Stimulated activated CD8-positive, alpha-beta memory T cell treated with anti-CD3 and anti-CD28 coated beads, Interleukin-15, amount 100 ng/mL, for 4 hours (primary cell): ENCODE data around the gene NAA15.
"Not testable (repeated sequence)": the region's sequence is repeated elsewhere in the genome, so short reads cannot be mapped to it uniquely, and the experiment has no call there.

Experiments used
- DNase-seq, 2 donors: peaks; one replicate each; pipeline ENCODE4 v3.0.0-alpha.2; 2020; ENCODE audit warnings: low read depth in 2 of 2

Gene NAA15

DNA sequence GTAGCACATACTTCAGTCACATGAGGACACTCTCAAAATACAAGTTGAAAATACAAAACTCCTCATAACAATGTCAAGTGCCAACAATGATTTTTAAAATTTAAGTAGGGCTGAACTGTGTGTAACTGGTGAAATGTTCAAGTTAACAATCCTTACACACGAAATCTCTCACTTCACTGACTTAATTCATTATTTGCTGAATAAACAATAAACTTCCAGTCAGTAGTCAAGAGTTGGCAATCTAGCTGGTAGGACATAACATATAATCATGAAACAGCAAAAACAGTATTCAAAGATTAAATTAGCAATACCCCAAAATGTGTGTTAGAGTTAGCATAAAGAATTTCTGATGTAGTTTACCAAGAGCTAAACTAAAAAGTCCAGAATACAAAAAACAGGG is 150.7 kb downstream of the NAA15 start:
- no peak for DNase-seq

DNA sequence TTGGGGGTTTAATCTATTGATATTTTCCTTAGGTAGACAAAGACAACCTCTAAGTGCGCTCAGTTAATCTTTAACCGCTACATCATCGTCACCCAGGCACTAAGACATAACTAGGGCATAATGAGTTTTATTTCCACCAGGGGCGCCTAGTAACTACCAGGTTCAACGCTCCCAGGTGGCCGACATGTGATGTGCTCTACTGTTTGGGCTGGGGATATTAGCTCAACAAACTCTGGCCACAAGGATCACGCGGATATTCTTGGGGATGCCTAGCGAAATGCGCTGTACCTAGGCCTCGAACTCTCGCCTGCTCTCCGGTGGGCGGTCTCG is 151.7 kb downstream of the NAA15 start:
- DNase-seq, result peak in 1 of 2 donors; percentile 42

DNA sequence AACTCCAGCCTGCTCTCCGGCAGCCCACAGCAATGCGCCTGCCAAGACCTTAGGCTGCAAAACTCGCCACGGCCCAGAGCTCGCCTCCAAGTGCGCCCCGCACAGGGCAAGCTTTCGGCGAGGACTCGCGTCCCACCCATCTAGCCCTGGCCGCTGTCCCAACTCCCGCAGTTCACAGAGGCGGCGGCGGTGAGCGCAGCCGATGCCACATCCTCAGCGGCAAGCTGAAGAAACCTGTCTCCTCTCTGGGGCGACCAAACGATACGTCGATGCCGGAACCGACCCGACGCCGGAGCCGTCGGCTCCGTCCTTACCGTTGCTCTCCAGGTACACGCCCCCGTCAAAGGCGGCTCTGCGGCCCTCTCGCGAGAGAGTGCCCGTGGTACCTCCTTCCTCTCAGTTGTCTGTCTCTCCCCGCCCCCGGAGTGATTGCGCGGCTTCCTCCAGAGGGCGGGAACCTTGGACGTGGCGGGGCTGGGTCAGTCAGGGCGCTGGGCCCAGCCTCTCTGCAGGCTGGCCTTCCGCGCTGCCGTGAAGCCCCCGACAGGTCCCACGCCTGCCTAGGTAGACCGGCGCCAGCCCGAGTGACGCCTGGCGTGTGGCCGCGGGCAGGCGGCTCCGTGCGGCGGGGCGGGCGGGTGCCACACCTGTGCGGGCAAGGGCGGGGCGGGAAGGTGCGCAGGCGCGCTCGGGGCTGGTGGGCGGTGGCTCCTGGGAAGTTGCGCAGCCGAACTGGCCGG is 152.2 kb downstream of the NAA15 start:
- peak; percentile 92 to 95 for DNase-seq

DNA sequence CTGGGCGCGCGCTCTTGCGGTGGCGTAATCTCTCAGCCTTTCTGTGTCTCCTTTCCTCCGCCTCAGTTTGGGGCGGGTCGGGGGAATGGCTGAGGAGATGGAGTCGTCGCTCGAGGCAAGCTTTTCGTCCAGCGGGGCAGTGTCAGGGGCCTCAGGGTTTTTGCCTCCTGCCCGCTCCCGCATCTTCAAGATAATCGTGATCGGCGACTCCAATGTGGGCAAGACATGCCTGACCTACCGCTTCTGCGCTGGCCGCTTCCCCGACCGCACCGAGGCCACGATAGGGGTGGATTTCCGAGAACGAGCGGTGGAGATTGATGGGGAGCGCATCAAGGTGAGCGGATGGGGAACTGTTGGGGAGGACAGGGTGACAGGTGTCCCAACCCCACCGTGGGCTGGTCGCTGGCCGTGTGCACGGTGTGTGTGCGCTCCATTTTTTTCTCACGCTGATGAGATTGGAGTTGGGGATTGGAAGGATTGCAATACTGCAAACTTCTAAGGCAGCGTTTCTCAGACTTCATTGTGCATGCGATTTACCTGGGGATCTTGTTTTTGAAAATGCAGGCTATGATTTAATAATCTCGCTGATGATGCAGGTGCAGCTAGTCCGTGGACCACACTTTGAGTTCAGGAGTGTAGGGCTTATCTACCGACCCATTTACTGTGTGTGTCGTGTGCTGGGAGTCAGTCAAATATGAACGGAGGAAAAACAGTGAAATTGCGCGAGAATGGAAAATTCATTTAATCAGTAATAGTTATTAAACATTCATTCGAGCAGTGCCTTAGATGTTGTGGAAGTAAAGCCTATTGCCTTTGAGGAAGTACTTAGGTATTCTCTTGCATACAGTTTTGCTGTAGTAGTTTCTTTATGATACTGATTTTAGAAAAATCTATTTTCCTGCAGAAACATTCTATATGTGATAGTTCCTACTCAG is 153.1 kb downstream of the NAA15 start, which contains the start of gene RAB33B:
Gene RAB33B, plus strand, starts transcription at position 11 of the 935 bp plus-strand sequence. Its CDS starts 75 bp downstream, at position 86.
- no peak for DNase-seq

DNA sequence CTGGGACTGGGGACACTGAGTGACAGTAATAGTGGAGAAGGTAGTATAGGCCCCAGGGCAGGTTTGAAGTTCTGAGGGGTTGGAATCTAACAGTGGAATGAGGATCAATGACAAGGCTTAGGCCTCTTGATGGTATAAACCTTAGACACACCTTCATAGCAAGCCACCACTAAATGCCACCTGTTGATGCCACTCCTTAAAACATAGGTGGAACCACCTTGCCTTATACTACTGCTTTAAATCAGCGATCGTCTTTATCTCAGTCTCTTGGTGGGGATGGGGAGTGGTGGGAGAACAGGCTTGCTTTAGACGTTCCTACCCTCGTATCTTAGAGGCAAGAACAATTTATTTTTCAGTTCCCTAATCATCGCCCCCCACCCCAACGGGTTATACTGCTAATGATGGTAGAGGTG is 153.8 kb downstream of the NAA15 start:
- no peak for DNase-seq

DNA sequence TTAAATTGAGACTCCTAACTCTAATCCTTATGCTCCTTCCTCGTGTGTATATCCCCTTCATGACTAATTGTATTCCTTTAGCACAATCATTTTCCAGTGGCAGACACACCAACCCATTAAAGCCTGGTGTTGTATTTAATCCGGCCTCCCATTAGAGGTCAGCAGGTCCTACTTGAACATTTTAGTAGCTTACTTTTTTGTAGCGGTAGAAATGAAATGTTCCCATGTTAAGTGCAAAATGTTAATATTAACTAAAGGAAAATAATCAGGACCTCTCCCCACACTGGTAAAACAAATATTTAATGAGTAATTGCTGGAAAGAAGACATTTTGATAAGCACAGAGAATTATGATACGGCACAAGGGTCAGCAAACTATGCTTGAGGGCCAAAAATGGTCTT is 156.0 kb downstream of the NAA15 start:
- DNase-seq, result no peak

DNA sequence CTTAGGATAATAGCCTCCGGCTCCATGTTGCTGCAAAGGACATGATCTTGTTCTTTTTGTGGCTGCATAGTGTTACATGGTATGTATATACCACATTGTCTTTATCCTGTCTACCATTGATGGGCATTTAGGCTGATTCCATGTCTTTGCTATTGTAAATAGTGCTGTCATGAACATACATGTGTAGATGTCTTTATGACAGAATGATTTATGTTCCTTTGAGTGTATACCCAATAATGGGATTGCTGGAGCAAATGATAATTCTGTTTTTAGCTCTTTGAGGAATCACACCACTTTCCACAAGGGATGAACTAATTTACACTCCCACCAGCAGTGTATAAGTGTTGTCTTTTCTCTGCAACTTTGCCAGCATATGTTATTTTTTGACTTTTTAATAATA is 157.2 kb downstream of the NAA15 start:
- no peak for DNase-seq

DNA sequence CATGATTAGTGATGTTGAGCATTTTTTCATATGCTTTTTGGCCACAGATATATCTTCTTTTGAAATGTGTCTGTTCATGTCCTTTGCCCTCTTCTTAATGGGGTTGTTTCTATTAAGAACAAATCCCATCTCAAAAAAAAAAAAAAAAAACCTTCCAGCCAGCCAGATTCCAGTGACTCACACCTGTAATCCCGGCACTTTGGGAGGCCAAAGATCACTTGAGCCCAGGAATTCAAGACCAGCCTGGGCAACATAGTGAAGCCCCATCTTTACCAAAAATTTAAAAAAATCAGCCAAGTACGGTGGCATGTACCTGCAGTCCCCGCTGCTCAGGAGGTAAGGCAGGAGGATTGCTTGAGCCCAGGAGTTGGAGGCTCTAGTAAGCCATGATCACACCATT is 157.7 kb downstream of the NAA15 start:
- no peak for DNase-seq

DNA sequence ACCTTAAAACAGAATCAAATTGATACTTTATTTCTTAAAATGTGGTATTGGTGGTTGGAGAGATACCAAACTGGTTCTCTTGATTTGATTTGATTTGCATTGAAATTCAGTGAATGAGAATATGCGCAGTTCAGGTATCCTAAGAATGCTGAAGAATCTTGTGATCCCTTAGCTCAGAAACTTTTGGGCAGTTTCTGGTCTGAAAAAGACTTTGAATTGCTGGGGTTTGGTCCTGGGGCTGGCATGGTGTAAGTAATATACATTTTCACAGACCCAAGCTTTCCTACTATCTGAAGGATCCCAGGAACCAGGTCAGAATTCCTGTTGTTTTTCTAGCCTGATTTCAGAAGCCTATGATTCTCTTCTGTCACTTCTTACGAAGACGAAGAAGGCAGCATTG is 159.3 kb downstream of the NAA15 start:
- no peak for DNase-seq

DNA sequence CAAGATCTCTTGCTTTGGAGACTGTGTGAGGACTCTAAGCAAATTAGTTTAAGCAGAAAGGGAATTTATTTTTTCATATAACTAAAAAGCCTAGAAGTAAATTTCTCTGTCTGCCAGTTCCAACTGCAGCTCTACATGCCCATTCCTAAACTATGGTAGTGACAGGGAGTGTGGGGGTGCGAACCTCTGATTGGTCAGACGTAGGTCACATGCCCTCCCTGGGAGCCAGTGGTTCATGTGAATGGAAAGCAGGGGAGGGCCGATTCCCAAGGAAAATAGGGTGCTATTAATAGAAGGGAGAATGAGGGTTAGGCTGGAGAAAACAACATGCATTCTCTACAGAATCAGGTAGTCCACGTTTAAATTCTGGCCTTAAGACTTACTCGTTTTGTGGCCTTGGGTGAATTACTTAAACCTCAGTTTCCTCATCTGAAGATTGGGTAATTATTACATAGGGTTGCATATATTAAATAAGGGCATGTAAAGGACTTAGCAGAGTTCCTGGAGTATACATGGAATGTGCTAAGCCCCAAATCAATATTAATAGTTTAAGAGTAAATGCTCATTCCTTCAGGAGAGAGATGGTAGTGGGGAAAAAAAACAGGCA is 159.8 kb downstream of the NAA15 start:
- DNase-seq, result no peak

DNA sequence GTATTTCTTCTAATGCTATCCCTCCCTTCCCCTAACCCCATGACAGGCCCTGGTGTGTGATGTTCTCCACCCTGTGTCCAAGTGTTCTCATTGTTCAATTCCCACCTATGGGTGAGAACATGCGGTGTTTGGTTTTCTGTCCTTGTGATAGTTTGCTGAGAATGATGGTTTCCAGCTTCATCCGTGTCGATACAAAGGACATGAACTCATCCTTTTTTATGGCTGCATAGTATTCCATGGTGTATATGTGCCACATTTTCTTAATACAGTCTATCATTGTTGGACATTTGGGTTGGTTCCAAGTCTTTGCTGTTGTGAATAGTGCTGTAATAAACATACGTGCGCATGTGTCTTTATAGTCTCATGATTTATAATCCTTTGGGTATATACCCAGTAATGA is 163.2 kb downstream of the NAA15 start:
- not testable (repeated sequence) for DNase-seq

DNA sequence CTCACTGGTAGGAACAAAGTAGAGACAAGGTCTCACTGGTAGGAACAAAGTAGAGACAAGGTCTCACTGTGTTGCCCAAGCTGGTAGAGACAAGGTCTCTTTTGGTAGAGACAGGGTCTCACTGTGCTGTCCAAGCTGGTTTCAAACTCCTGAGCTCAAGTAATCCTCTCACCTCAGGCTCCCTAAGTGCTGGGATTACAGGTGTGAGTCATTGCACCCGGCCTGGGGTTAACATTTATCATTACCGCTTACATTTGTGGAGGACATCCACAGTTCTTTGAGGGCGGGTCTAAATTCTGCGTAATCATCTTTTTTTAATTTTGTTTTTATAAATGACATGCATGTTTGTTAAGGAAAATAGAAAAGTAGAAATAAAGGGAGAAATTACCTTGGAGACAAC is 164.6 kb downstream of the NAA15 start:
- no peak for DNase-seq

DNA sequence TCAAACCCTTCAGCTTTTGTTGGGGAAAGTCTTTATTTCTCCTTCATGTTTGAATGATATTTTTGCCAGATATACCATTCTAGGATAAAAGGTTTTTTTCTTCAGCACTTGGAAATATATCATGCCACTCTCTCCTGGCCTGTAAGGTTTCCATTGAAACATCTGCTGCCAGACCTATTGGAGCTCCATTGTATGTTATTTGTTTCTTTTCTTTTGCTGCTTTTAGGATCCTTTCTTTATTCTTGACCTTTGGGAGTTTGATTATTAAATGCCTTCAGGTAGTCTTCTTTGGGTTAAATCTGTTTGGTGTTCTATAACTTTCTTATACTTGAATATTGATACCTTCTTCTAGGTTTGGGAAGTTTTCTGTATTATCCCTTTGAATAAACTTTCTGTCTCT is 167.5 kb downstream of the NAA15 start:
- not testable (repeated sequence) for DNase-seq

DNA sequence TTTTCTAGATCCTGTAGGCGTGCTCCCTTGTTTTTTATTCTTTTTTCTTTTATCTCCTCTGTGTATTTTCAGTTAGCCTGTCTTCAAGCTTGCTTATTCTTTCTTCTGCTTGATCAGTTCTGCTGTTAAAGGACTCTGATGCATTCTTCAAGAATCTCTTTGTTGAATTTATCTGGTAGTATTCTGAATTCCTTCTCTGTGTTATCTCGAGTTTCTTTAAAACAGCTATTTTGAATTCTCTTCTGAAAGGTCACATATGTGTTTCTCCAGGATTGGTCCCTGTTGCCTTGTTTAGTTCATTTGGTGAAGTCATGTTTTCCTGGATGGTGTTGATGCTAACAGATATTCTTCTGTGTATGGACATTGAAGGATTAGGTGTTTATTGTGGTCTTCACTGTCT is 167.9 kb downstream of the NAA15 start:
- no peak for DNase-seq
